T-cell (primary cell): Measurements from ENCODE around the gene RFX6. TPM values are rescaled to one million over a fixed set of nuclear protein-coding genes. Genes with fewer than 3 reads are reported as not detected.
A peak's percentile ranks its signal among the peaks of the same experiment; 100 is the strongest.

ENCODE experiments used
- ATAC-seq, 4 experiments: fragments of 200-7000 bp in 3 of 4; fragments of 150-1000 bp in 1 of 4; cut with Tn5 transposase; replicated peaks in 1 of 4; 1 replicate in 3 of 4; 2 replicates in 1 of 4; pipeline ENCODE4 v1.10.0; 2021; ENCODE audit warnings: moderate library complexity in 3 of 4, mild to moderate bottlenecking in 2 of 4, moderate number of reproducible peaks in 1 of 4
- CTCF ChIA-PET, 2 donors: fragments of 300-600 bp; sonication (Branson Sonifier 250); formaldehyde crosslinking; loops; one replicate each; lab custom pipeline; 2022; ENCODE audit warnings: antibody characterized with exemption in 2 of 2; lab: Charles Lee
- POLR2A ChIA-PET, 2 donors: fragments of 300-600 bp; sonication (Branson Sonifier 250); formaldehyde crosslinking; loops; one replicate each; lab custom pipeline; 2022; ENCODE audit warnings: antibody characterized with exemption in 2 of 2; lab: Charles Lee
- DNase-seq, 35 experiments: peaks; one replicate each; pipeline versions ENCODE4 v3.0.0 to v3.0.0-alpha.2; 2013 to 2023
- H3K27ac ChIP-seq: one replicate; pipeline ENCODE4 v1.5.1; 2013; ENCODE audit warnings: low read length
- H3K27me3 ChIP-seq, 2 experiments: replicated peaks in 1 of 2; 1 replicate in 1 of 2; 2 replicates in 1 of 2; pipeline versions ENCODE4 v1.6.1 to v1.7.0; 2013; ENCODE audit warnings: low read length in 1 of 2, mixed read lengths in 1 of 2; ENCODE audit not compliant: control insufficient read depth in 2 of 2, insufficient read depth in 2 of 2; ENCODE audit errors: extremely low read depth in 1 of 2
- H3K36me3 ChIP-seq, 2 donors: 1 replicate in 1 of 2; 2 replicates in 1 of 2; pipeline versions ENCODE4 v1.6.1 to v1.7.0; 2013; ENCODE audit warnings: low read length in 1 of 2; ENCODE audit not compliant: control insufficient read depth in 2 of 2, insufficient read depth in 1 of 2; ENCODE audit errors: extremely low read depth in 1 of 2
- H3K4me1 ChIP-seq, 2 experiments: 1 replicate in 1 of 2; 2 replicates in 1 of 2; pipeline versions ENCODE4 v1.6.1 to v1.7.0; 2013; ENCODE audit warnings: low read length in 2 of 2, mixed read lengths in 1 of 2; ENCODE audit not compliant: insufficient read depth in 2 of 2, control insufficient read depth in 1 of 2; ENCODE audit errors: extremely low read depth in 1 of 2
- H3K4me3 ChIP-seq, 2 donors: 1 replicate in 1 of 2; 2 replicates in 1 of 2; pipeline versions ENCODE4 v1.5.1 to v1.7.0; 2013; ENCODE audit warnings: mild to moderate bottlenecking in 2 of 2, low read length in 1 of 2, moderate library complexity in 1 of 2; ENCODE audit not compliant: control insufficient read depth in 1 of 2; ENCODE audit errors: extremely low read depth in 1 of 2
- H3K9me3 ChIP-seq: 2 replicates; pipeline ENCODE4 v1.7.0; 2013
- H3K27ac Mint-ChIP-seq, 2 donors: one replicate each; pipeline ENCODE4 v1.8.0; 2020 to 2021; ENCODE audit warnings: mild to moderate bottlenecking in 2 of 2, mixed read lengths in 2 of 2
- H3K27me3 Mint-ChIP-seq, 2 donors: one replicate each; pipeline ENCODE4 v1.8.0; 2021 to 2022; ENCODE audit warnings: mixed read lengths in 2 of 2
- H3K36me3 Mint-ChIP-seq: one replicate; pipeline ENCODE4 v1.8.0; 2021; ENCODE audit warnings: mixed read lengths
- H3K4me1 Mint-ChIP-seq, 3 donors: one replicate each; pipeline ENCODE4 v1.8.0; 2020 to 2022; ENCODE audit warnings: mixed read lengths in 3 of 3, mild to moderate bottlenecking in 1 of 3
- H3K4me3 Mint-ChIP-seq, 3 donors: one replicate each; pipeline ENCODE4 v1.8.0; 2020 to 2022; ENCODE audit warnings: mild to moderate bottlenecking in 3 of 3, mixed read lengths in 3 of 3, moderate library complexity in 3 of 3
- H3K9me3 Mint-ChIP-seq, 3 donors: one replicate each; pipeline ENCODE4 v1.8.0; 2020 to 2022; ENCODE audit warnings: mixed read lengths in 3 of 3
- WGBS: methylation state at CpG from one replicate; pipeline ENCODE4 v1.1.5; 2013; ENCODE audit warnings: missing lambda C conversion rate; ENCODE audit not compliant: insufficient coverage; 5-methylcytosine and 5-hydroxymethylcytosine counted together
- total RNA-seq, 35 experiments: library from RNA in 6 of 35; stranded (reverse) in 6 of 35; fragments of 120-200 nt in 1 of 35; gene quantifications; one replicate each; pipeline versions ENCODE4 v1.2.1 to v1.2.4 and lab custom pipeline; 2013 to 2026

The RFX6 gene
- total RNA-seq, 5 donors from 2014 or later (not counting 1 experiment from before 2014, with no cell fraction given) = not detected

GRCh38 chr6:116872771-116873170 is 4.3 kb upstream of the RFX6 start:
- Histone ChIP-seq H3K4me3 (no peak overlapping the region), H3K27ac (no peak overlapping the region), H3K4me1 (peaks cover 0 to 9% of the 10 kb centered on the region in 2 experiments), H3K36me3 (no peaks in the 10 kb centered on the region), H3K9me3 (no peaks in the 10 kb centered on the region), H3K27me3 (peaks cover 10 to 15% of the 10 kb centered on the region in 2 experiments)
- H3K27ac Mint-ChIP-seq = no peak overlapping the region
- 100% methylated on average over 2 of the region's 4 CpGs for WGBS
- H3K36me3 Mint-ChIP-seq = no peaks in the 10 kb centered on the region
- POLR2A ChIA-PET = no interaction called here
- peaks cover 9 to 10% (median 10%) of the 10 kb centered on the region in 3 donors for H3K4me1 Mint-ChIP-seq
- CTCF ChIA-PET = no interaction called here
- ATAC-seq (no peak), DNase-seq (no peak)
- peaks cover 0 to 9% (median 8%) of the 10 kb centered on the region in 3 donors for H3K9me3 Mint-ChIP-seq
- peaks cover 30 to 34% of the 10 kb centered on the region in 2 donors for H3K27me3 Mint-ChIP-seq
- no peak overlapping the region for H3K4me3 Mint-ChIP-seq

- POLR2A ChIA-PET = no interaction called here
- H3K27ac ChIP-seq = no peak overlapping the region
- H3K9me3 Mint-ChIP-seq = peaks cover 0 to 8% (median 4%) of the 10 kb centered on the region in 3 donors
- H3K4me1 ChIP-seq = peaks cover 0 to 9% of the 10 kb centered on the region in 2 experiments
- DNase-seq = no peak
- H3K4me3 ChIP-seq = no peak overlapping the region
- H3K9me3 ChIP-seq = no peaks in the 10 kb centered on the region
- no peaks in the 10 kb centered on the region for H3K36me3 Mint-ChIP-seq
- H3K27ac Mint-ChIP-seq = no peak overlapping the region
- peaks cover 9 to 10% (median 10%) of the 10 kb centered on the region in 3 donors for H3K4me1 Mint-ChIP-seq
- H3K27me3 ChIP-seq = peaks cover 10 to 15% of the 10 kb centered on the region in 2 experiments
- ATAC-seq = no peak
- peak overlapping the region in 1 of 3 donors; percentile 47 for H3K4me3 Mint-ChIP-seq
- CTCF ChIA-PET = no interaction called here
- no peaks in the 10 kb centered on the region for H3K36me3 ChIP-seq
- H3K27me3 Mint-ChIP-seq = peaks cover 34% of the 10 kb centered on the region in 2 donors
- 70% methylated on average over 4 of the region's 8 CpGs for whole genome bisulfite sequencing
Observed at GRCh38 chr6:116876107-116876506, 935 bp upstream of the RFX6 start.

- Mint-ChIP-seq H3K4me3 (no peak overlapping the region), H3K27ac (no peak overlapping the region), H3K27me3 (peaks cover 30 to 34% of the 10 kb centered on the region in 2 donors), H3K4me1 (peaks cover 9 to 10% (median 10%) of the 10 kb centered on the region in 3 donors), H3K9me3 (no peaks in the 10 kb centered on the region), H3K36me3 (no peaks in the 10 kb centered on the region)
- H3K4me3 ChIP-seq = no peak overlapping the region
- WGBS = 7% methylated on average over 5 of the region's 10 CpGs
- H3K4me1 ChIP-seq = peaks cover 0 to 9% of the 10 kb centered on the region in 2 experiments
- no peak for DNase-seq
- no peak overlapping the region for H3K27ac ChIP-seq
- no peaks in the 10 kb centered on the region for H3K9me3 ChIP-seq
- ChIA-PET POLR2A (no interaction called here), CTCF (no interaction called here)
- peaks cover 10 to 15% of the 10 kb centered on the region in 2 experiments for H3K27me3 ChIP-seq
- H3K36me3 ChIP-seq = no peaks in the 10 kb centered on the region
- no peak for ATAC-seq
Observed at GRCh38 chr6:116877743-116878142, 701 bp downstream of the RFX6 start.

GRCh38 chr6:116881236-116881635 is 4.2 kb downstream of the RFX6 start:
- Mint-ChIP-seq H3K27me3 (peaks cover 18 to 22% of the 10 kb centered on the region in 2 donors), H3K9me3 (no peaks in the 10 kb centered on the region), H3K4me1 (peaks cover 7% of the 10 kb centered on the region in 3 donors), H3K4me3 (no peak overlapping the region), H3K27ac (no peak overlapping the region), H3K36me3 (no peaks in the 10 kb centered on the region)
- ATAC-seq = no peak
- Histone ChIP-seq H3K36me3 (no peaks in the 10 kb centered on the region), H3K9me3 (no peaks in the 10 kb centered on the region), H3K27ac (no peak overlapping the region), H3K4me3 (no peak overlapping the region), H3K27me3 (peaks cover under 1 to 12% of the 10 kb centered on the region in 2 experiments), H3K4me1 (peaks cover 0 to 9% of the 10 kb centered on the region in 2 experiments)
- POLR2A ChIA-PET = no interaction called here
- CTCF ChIA-PET = no interaction called here
- DNase-seq = no peak

- CTCF ChIA-PET = no interaction called here
- H3K4me3 ChIP-seq = no peak overlapping the region
- H3K9me3 Mint-ChIP-seq = no peaks in the 10 kb centered on the region
- H3K4me1 Mint-ChIP-seq = no peaks in the 10 kb centered on the region
- no peak for ATAC-seq
- H3K9me3 ChIP-seq = no peaks in the 10 kb centered on the region
- no peaks in the 10 kb centered on the region for H3K36me3 ChIP-seq
- H3K27ac ChIP-seq = no peak overlapping the region
- H3K27me3 ChIP-seq = no peaks in the 10 kb centered on the region
- H3K27me3 Mint-ChIP-seq = peaks cover 4 to 10% of the 10 kb centered on the region in 2 donors
- POLR2A ChIA-PET = no interaction called here
- no peak overlapping the region for H3K4me3 Mint-ChIP-seq
- DNase-seq = no peak
- no CpG with 5 or more reads among the region's 1 CpG for WGBS
- no peak overlapping the region for H3K27ac Mint-ChIP-seq
- H3K4me1 ChIP-seq = no peaks in the 10 kb centered on the region
- H3K36me3 Mint-ChIP-seq = no peaks in the 10 kb centered on the region
Observed at GRCh38 chr6:116883005-116883404, 6.0 kb downstream of the RFX6 start.

GRCh38 chr6:116884530-116884929 is 7.5 kb downstream of the RFX6 start:
- Mint-ChIP-seq H3K4me3 (no peak overlapping the region), H3K27me3 (peaks cover 2 to 10% of the 10 kb centered on the region in 2 donors), H3K27ac (no peak overlapping the region), H3K36me3 (no peaks in the 10 kb centered on the region), H3K9me3 (no peaks in the 10 kb centered on the region), H3K4me1 (no peaks in the 10 kb centered on the region)
- ATAC-seq = no peak
- H3K4me1 ChIP-seq = no peaks in the 10 kb centered on the region
- H3K27ac ChIP-seq = no peak overlapping the region
- H3K9me3 ChIP-seq = no peaks in the 10 kb centered on the region
- H3K36me3 ChIP-seq = no peaks in the 10 kb centered on the region
- no peak for DNase-seq
- H3K4me3 ChIP-seq = no peak overlapping the region
- no peaks in the 10 kb centered on the region for H3K27me3 ChIP-seq
- ChIA-PET CTCF (no interaction called here), POLR2A (no interaction called here)
- 100% methylated on average over 1 of the region's 3 CpGs for WGBS

- H3K27me3 Mint-ChIP-seq = peaks cover 0 to 5% of the 10 kb centered on the region in 2 donors
- Histone ChIP-seq H3K9me3 (no peaks in the 10 kb centered on the region), H3K4me3 (no peak overlapping the region), H3K4me1 (no peaks in the 10 kb centered on the region), H3K27me3 (no peaks in the 10 kb centered on the region), H3K36me3 (no peaks in the 10 kb centered on the region), H3K27ac (no peak overlapping the region)
- DNase-seq (no peak), ATAC-seq (no peak)
- 57% methylated on average over 1 of the region's 3 CpGs for WGBS
- H3K27ac Mint-ChIP-seq = no peak overlapping the region
- no peaks in the 10 kb centered on the region for H3K9me3 Mint-ChIP-seq
- no peak overlapping the region for H3K4me3 Mint-ChIP-seq
- ChIA-PET POLR2A (no interaction called here), CTCF (no interaction called here)
- H3K4me1 Mint-ChIP-seq = no peaks in the 10 kb centered on the region
- H3K36me3 Mint-ChIP-seq = no peaks in the 10 kb centered on the region
Observed at GRCh38 chr6:116887168-116887567, 10.1 kb downstream of the RFX6 start.
